ENCODE data around the gene VAT1L.
"Not testable (repeated sequence)": the region's sequence is repeated elsewhere in the genome, so short reads cannot be mapped to it uniquely, and the experiment has no call there.

The VAT1L gene

DNA sequence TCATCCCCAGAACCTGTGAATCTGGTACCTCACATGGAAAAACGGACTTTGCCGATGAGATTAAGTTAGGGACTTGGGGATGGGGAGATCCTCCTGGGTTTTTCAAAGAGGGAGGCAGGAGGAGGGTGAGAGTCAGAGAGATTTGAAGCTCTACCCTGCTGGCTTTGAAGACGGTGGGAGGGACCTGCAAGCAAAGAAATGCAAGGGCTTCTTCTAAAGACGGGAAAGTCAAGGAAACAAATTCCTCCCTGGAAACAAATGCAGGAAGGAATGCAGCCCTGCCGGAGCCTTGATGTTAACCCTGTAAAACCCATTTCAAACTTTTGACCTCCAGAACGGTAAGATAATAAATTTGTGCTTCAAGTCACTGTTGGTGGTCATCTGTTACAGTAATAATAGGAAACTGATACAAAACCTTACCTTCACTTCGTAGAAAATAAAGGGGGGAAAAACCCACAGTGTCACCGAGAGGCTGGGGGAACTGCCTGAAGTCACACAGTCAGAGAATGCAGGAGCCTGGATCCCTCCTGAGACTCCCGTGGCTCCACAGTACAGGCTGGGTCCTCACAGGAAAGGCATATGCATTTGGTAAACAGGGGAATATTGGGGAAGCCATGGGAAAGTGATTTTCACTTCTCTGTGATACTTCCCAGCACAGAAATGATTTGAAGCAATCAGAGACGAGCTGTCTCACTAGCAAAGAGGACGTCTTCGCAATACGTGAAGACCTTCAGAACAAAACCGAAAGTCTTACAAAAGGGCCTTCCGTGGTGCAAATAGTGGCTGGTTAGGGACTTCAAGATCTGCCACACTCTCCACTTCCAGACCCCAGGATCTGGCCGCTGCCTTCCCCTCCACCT is 175.1 kb downstream of the VAT1L start:
- DNase-seq: no peak

DNA sequence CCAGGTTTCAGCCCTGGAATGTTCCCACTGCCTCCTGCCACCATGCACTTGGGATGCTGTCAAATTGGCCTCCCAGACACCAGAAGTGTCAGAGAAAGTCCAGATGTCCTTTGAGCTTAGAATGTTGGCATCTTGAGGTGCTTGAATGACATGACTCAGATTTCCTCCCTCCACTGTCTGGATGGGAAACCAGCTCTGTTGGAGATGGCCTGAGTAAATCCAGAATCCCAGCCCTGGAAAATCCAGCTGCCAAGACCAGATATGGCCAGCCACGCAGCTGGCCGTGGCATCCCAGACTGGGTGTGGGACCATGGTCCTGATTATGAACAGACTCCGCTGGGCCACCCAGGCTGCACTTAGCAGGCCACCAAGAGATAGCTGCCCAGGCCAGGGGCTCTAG is 177.0 kb downstream of the VAT1L start:
- DNase-seq: no peak

DNA sequence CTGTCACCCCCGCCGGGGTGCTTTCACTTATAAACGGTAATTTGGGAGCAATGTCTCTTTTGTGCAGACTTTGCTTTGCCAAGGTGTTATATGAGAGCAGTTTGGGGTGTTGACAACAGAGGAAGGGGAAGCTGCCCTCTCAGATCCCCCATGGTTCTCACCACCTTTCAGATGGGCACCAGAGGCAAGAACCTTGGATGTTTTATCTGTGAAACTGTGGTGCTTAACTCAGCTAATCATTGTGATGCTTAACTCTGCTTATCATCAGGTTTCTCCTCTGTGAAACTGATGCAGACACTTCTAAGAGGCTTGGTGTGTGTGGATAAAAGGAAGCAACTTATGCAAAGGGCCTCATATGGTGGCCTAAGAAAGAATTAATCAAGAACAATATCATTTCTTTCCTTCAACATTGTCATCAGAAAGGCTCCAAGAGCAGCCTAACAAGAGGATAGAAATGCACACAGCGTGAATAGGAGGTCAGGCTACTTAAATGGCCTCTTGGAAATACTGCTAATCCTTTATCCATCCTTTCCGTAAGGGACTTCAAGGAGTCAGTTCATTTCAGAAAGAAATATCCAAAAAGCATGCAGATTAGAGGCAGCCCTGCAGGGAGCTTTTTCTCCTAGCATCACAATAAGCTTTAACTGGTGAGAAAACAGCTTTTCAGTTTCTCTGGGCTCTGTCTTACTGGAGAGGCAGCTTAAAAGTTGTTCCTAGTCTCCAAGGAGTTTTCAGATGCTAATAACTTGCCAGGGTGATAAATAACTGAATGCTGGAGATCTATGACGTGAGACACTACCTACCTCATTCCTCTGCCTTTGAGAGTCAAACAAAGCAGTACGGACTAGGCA is 178.9 kb downstream of the VAT1L start:
- no peak for DNase-seq

DNA sequence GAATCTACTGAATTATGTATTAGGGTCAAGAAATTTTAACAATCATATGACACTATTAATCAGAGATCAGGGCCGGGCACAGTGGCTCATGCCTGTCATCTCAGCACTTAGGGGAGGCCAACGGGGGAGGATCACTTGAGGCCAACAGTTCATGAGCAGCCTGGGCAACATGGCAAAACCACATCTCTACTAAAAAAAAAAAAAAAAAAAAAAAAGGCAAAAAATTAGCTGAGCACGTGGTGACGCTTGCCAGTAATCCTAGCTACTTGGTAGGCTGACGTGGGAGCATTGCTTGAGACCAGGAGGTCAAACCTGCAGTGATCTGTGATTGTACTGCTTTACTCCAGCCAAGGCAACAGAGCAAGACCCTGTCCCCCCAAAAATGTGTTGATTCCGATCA is 181.5 kb downstream of the VAT1L start:
- no peak for DNase-seq

DNA sequence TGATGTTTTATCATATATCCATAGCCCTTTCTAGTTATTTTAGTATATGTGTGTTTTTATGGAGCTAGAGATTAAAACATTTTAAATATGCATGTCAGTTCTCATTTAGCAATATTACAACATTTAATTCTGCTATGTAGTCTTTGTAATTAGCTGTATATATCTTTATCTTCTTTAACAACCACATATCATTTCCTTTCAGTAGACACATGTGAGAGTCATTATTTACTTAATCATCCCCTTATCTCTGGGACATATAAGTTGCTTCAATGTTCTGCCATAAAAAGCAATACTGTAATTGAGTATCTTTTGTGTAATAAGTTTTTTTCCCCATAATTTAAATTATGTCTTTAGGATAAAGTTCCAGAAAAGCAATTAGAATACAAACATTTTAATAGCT is 182.0 kb downstream of the VAT1L start:
- no peak for DNase-seq

DNA sequence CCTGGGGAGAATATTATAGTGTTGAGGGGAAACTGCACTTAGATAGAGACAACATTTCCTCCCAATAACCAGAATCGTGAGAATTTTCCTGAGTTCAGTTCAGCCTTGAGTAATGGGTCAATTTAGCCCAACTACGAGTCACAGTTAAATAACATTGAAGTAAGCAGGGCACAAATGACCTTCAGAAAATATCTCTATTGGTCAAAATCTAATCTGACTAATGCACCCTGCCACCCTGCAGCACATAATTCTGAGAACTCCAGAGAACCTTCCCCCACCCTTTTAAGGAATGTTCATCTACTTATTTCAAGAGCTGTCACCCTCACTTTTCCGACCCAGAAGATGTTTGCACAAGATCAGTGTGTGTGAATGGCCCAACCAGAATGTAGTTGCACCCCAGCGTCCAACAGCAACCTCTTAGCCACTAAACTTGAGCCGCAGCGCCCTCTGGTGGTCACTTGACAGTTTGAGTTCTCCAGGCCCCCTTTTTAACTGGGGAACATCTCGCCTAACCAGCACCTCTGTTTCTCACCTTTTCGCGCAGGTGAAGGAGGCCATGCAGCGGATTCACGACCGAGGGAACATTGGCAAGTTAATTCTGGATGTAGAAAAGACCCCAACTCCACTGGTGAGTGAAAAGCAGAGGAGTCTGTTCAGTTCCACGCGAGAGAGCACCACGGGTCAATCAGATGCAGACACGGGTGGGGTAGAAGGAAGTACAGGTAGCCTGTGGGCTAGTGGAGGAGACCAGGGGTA is 183.1 kb downstream of the VAT1L start:
- DNase-seq: peak; percentile 81

DNA sequence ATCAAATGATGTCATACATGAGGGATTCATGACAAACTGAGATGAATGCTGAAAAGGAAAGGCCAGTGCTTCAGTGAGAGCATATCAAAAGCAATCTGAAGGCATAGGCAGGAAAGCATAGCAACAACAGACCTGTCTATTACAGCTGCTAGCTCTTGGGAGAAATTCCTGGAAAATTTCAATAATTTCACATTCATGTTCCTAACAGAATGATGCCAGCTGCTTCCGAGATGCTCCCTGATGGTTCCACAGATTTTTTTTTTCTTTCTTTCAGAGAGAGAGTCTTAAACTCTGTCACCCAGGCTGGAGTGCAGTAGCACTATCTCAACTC is 183.7 kb downstream of the VAT1L start:
- DNase-seq: no peak

DNA sequence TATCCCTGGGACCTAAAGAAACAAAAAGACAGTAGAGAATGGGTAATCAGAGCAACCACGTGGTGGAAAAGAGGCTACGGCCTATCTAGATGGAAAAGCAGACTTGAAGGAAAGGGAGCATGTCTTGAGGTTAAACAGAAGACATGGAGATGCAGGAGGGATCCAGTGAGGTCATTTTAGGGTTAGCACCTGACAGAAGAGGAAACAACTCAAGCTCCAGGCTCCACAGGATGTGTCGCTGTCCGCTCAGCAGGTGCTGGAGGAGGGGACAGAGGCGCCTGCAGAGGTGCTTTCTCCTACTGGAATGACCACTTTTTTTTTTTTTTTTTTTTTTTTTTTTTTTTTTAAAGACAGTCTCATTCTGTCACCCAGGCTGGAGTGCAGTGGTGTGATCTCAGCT is 186.5 kb downstream of the VAT1L start:
- no peak for DNase-seq

DNA sequence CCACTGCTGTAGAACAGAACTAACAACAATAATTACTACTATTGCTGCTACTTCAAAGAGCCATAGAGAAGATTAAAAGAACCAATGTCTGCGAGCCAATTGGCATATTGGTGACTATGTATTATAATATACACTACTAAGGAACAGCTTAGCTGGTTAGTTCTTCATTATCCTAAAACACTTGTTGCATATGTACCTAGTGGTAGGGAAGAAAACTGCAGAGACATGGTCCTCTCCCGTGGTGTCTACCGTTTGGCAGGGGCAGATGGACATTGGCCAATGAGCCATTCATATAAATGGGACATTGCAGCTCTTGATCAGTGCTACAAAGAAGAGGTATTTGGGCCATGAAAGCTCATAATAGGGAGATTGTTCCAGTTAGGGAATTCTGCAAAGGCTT is 187.6 kb downstream of the VAT1L start:
- no peak for DNase-seq

DNA sequence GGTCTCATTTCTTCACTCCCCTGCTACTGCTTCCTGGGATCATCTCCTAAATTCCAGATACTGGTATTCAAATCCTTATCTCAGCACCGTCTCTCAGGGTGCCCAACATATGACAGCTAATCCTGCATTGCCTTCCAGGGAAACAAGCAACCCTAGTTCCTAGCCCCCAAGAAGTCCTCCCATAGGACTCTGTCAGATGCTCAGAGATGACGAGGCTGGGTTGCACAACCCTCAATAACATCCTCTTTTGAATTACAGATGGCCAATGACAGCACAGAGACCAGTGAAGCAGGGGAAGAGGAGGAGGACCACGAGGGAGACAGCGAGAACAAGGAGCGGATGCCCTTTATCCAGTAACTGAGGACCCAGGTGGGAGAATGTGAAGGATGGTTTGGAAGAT is 189.0 kb downstream of the VAT1L start:
- DNase-seq: no peak

DNA sequence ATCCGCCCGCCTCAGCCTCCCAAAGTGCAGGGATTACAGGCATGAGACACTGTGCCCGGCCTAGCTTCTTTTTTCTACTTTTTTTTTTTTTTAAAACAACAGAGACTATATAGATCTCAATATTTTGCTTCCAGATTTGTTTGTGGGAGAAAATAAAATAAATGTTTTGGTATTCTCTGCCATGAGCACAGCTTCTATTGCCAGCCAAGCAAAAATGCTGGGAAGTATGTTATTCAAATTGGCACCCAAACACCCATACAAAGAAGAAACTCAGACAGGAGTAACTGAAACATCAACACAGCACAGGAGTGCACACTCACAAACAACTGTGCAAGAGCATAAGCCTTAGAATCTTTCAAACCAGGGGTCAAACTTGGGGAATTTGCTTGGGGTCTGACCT is 196.7 kb downstream of the VAT1L start:
- no peak for DNase-seq

DNA sequence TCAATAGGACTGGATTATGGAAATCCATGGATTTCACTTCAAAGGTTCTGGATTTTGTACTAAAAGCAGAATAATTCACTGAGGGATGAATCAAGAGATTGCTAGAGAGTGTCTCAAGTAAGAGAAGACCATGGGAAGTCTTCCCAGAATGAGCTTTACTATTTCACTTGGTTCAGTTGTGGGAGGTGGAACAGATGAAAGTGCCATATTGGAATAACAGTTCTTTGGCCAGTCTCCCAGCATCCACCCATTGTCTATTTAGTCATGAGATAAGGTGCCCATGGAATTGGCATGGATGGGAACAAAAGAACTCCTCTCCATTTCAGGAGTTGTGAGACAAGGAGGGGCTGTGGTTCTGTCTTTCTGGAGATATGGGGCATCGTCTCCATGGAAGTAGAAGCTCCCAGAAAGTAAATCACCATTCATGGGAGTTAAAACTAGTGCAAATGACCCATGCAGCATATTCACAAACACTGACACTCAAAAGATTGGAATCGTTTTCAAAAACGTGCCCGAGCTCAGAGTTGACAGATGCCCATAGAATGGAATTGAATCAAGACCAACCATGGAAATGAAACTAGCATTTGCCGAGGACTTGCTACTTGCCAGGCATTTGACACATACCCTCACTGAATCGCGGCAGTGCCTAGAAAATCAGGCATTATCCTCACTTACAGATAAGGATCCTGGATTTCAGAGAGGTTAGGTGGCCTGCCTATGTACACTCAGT is 197.8 kb downstream of the VAT1L start:
- no peak for DNase-seq

DNA sequence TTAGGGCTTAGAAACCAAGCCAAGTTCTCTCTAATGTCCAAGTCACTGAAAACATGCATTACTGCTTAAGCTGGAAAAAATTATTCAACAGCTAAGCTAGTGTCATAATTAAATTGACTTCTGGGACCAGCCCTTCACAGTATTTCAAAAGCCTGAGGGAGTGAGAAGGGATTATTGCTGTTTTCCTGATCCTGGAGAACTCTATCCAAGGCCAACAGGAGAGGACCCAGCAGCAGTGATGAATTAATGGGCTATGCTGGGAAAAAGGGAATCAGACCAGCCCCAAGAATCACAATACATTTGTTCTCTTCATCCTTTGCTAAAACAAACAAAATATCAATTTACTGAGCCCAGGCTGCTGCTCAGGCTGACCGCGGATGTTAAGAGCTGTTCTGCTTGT is 199.4 kb downstream of the VAT1L start:
- DNase-seq: no peak

DNA sequence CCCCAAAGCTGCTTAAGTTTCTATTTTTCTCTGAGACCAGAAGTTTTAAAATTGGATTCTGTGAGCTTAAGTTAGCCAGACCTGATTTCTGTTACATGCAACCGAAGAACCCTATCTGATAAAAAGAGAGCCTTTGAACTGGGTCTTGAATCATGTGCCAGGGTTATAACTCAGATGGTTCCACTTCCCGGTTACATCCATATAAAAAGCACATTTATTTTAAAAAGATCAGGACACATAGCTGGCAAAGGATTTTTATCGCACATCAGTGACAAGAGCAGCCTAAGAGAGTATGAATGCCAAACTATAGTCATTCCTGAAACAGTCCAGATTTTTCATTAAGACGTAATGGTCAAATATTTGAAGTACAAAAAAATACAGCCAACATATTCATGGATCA is 201.5 kb downstream of the VAT1L start:
- no peak for DNase-seq

DNA sequence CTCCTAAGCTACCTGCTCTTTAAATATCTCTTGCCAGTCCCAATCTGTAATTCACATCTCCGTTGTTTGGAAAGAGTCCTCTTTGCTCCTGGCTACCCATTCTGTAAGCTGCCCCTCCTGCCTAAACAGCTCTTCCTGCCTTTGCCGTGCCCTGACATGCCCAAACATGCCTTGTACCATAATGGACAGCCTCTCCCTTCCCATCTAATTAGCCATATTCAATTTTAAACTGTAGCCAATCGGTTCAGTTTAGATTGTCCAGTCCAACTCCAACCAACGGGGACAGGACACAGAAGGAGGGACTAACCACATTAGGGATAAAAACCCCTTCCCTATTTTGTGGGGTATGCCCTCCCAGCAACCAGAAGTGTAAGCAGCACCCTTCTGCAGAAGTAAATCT is 203.3 kb downstream of the VAT1L start:
- no peak for DNase-seq

DNA sequence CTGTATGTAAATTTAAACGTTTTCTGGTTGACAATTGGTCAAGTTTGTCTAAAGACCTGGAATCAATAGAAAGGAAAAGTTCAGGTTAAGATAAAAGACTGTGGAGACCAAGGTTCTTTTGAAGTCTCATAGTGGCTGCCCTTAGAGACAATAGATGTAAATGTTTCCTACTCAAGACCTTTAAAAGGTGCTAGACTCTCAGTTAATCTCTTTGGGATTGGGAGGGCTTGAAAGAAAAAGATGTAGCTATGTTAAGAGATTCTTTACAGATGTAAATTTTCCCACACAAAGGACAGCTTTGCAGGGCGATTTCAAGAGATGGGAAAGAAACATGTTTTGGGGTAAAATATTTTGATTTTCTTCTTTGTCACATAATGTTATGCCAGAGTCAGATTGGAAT is 204.0 kb downstream of the VAT1L start:
- DNase-seq: not testable (repeated sequence)

DNA sequence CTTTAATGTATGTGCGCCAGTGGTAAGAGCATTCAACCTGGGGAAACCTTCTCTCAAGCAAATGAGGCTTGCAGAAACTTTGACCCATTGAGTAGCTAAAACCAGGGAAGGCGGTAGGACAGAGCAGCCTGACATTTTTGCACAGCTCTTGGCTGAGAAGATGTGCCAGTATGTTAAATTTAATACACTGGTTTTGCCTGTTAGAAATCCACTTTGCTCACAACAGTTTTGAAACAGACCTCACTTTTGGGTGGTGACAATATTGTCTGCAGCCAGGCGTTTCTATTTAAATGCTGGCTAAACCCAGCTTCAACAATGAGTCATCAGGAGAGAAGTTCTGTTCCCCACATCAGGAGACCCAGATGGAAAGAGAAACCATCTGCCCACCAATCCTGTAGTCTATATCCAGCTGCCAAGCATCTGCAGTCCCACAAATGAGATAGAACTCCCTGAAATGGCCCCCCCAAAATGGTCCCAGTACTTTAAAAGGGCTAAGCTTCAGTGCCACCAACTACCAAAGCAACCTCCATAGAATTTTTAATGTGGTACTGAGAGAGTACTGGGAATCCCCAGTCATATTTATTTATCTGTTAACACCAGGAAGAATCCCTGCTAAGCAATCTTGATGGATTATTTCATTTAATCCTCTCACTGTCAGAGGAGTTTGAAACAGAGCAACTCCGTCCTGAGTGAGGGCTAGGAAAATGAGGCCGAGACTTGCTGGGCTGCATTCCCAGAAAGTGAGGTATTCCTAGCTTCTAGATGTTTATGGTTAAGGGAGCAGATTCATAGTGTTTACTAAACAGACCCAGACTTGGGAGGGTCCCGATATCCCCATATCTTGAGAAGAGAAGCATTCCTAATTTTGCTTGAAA is 205.0 kb downstream of the VAT1L start:
- no peak for DNase-seq

DNA sequence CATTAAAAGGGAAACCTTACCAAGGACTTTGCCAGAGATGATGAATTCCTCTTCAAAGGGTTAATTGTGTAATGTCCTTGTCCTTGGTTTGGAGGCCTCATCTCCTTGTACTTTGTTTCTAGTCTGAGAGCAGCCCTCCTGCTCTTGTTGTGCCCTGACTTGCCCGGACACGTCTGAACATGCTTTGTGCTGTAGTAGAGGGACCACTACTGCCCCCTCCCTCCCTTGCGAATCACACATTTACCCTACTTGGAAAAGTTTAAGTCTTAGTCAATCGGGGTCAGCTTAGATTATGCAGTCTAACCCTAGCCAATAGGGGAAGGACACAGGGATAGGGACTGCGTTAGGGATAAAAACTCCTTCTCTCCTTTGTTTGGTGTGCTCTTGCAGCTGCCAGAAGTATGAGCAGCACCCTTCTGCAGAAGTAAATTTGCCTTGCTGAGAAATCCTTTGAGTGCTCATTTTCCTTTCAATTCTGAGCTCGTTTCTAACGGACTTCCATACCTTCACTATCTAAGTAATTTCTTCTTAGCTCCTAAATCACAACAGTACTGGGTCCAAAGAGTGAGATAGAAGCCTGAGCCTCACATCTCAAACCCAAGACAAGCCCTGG is 207.6 kb downstream of the VAT1L start:
- no peak for DNase-seq

DNA sequence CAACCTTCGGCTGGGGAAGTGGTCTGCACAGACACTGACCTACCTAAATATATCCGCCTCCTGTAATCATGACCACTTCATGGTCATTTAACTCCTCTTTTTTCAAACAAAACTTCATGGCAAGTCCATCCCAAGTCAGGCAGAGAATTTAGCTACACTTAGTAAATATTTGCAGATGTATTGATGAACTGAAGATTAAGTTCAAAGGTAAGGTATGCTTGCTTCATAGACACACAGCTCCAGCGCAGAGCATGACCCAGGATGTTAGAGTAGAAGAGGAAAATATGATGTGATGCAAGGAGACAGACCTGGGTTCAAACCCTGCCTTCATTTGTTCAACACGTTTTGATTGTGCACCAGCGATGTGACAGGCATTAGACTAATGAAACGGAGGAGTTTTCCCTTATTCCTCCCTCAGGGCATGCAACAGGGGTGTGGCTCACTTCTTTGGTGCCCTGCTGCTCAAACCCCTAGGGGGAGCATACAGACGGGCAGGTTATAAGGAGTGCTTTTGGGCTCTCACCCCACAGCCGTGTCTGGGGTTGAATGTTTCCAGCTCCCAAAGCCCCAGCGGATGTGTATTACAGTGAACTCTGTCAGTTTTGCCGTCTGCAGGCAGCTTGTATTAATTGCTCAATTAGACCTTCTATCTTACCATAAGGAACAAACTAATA is 210.1 kb downstream of the VAT1L start:
- DNase-seq: no peak

DNA sequence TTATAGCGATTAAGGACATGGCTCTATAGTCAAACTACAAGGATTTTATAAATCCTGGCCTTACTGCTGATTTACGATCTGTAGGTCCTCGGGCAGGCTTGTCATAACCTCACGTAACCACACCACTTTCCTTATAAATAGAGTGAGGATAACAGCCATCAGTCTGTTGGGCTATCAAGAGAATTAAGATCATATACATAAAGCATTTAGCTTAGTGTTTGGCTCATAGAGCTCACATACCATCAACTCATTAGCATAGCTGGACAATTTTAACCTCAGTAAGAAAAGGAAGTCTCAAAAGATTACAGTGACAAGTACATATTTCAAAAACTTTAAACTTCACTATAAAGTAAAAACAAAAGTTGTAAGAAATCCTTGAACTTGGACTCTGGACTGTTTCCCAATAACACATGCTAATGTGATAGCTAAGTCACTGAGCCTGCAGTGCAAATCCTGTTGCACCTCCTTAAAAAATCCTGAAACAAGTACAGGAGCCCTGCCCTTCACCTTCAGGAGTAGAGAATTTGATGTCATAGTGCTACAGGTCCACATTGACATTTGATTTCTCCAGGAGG is 213.2 kb downstream of the VAT1L start:
- no peak for DNase-seq
